Mononuclear cell (primary cell): Measurements from ENCODE around the gene PTPRZ1. TPM values are rescaled to one million over a fixed set of nuclear protein-coding genes. Genes with fewer than 3 reads are reported as not detected.

Source experiments
- H3K27me3 ChIP-seq: 2 replicates; pipeline ENCODE4 v1.6.0; 2011; ENCODE audit warnings: low read length, control low read depth; ENCODE audit not compliant: insufficient read depth
- H3K4me1 ChIP-seq: 2 replicates; pipeline ENCODE4 v1.5.1; 2011; ENCODE audit warnings: mild to moderate bottlenecking, low read length, control low read depth; ENCODE audit not compliant: insufficient read depth
- H3K4me3 ChIP-seq: 2 replicates; pipeline ENCODE4 v1.5.1; 2011; ENCODE audit warnings: mild to moderate bottlenecking, low read length, moderate library complexity
- H3K9me3 ChIP-seq: 2 replicates; pipeline ENCODE4 v1.5.1; 2011; ENCODE audit warnings: low read depth, mild to moderate bottlenecking, control low read depth, low read length
- total RNA-seq: library from RNA; depleted of rRNA; stranded (reverse); fragments of >200 nt; gene quantifications from one replicate; pipeline ENCODE4 v1.2.3, GENCODE V29; 2012

PTPRZ1 gene
- total RNA-seq, 1 donor = not detected

GRCh38 chr7:122033641-122034040 is 160.7 kb downstream of the PTPRZ1 start:
- Histone ChIP-seq H3K4me1 (no peaks in the 10 kb centered on the region), H3K4me3 (no peak overlapping the region), H3K9me3 (no peaks in the 10 kb centered on the region), H3K27me3 (no peaks in the 10 kb centered on the region)

GRCh38 chr7:122035876-122036275 is 162.9 kb downstream of the PTPRZ1 start:
- Histone ChIP-seq H3K4me1 (no peaks in the 10 kb centered on the region), H3K27me3 (no peaks in the 10 kb centered on the region), H3K4me3 (no peak overlapping the region), H3K9me3 (no peaks in the 10 kb centered on the region)

GRCh38 chr7:122038134-122038533 is 165.2 kb downstream of the PTPRZ1 start:
- H3K4me3 ChIP-seq = no peak overlapping the region
- H3K4me1 ChIP-seq = no peaks in the 10 kb centered on the region
- H3K27me3 ChIP-seq = no peaks in the 10 kb centered on the region
- no peaks in the 10 kb centered on the region for H3K9me3 ChIP-seq

- H3K4me1 ChIP-seq = no peaks in the 10 kb centered on the region
- H3K27me3 ChIP-seq = no peaks in the 10 kb centered on the region
- H3K4me3 ChIP-seq = no peak overlapping the region
- H3K9me3 ChIP-seq = no peaks in the 10 kb centered on the region
Measured at GRCh38 chr7:122038904-122039303, 165.9 kb downstream of the PTPRZ1 start.

- H3K4me1 ChIP-seq = no peaks in the 10 kb centered on the region
- no peak overlapping the region for H3K4me3 ChIP-seq
- H3K27me3 ChIP-seq = no peaks in the 10 kb centered on the region
- H3K9me3 ChIP-seq = no peaks in the 10 kb centered on the region
Measured at GRCh38 chr7:122040147-122040546, 167.2 kb downstream of the PTPRZ1 start.

GRCh38 chr7:122046402-122046801 is 173.4 kb downstream of the PTPRZ1 start:
- H3K4me1 ChIP-seq = no peaks in the 10 kb centered on the region
- H3K4me3 ChIP-seq = no peak overlapping the region
- no peaks in the 10 kb centered on the region for H3K9me3 ChIP-seq
- no peaks in the 10 kb centered on the region for H3K27me3 ChIP-seq

GRCh38 chr7:122054393-122054792 is 181.4 kb downstream of the PTPRZ1 start:
- Histone ChIP-seq H3K4me1 (no peaks in the 10 kb centered on the region), H3K9me3 (no peaks in the 10 kb centered on the region), H3K27me3 (no peaks in the 10 kb centered on the region), H3K4me3 (no peak overlapping the region)

GRCh38 chr7:122055073-122055472 is 182.1 kb downstream of the PTPRZ1 start:
- Histone ChIP-seq H3K9me3 (no peaks in the 10 kb centered on the region), H3K4me1 (no peaks in the 10 kb centered on the region), H3K27me3 (no peaks in the 10 kb centered on the region), H3K4me3 (no peak overlapping the region)

GRCh38 chr7:122056977-122057376 is 184.0 kb downstream of the PTPRZ1 start:
- H3K9me3 ChIP-seq = no peaks in the 10 kb centered on the region
- no peak overlapping the region for H3K4me3 ChIP-seq
- H3K27me3 ChIP-seq = no peaks in the 10 kb centered on the region
- no peaks in the 10 kb centered on the region for H3K4me1 ChIP-seq

GRCh38 chr7:122059542-122059941 is 186.6 kb downstream of the PTPRZ1 start:
- Histone ChIP-seq H3K4me1 (no peaks in the 10 kb centered on the region), H3K27me3 (no peaks in the 10 kb centered on the region), H3K4me3 (no peak overlapping the region), H3K9me3 (no peaks in the 10 kb centered on the region)

- no peaks in the 10 kb centered on the region for H3K27me3 ChIP-seq
- H3K4me1 ChIP-seq = no peaks in the 10 kb centered on the region
- H3K9me3 ChIP-seq = no peaks in the 10 kb centered on the region
- H3K4me3 ChIP-seq = no peak overlapping the region
Measured at GRCh38 chr7:122063146-122063545, 190.2 kb downstream of the PTPRZ1 start.

GRCh38 chr7:122064971-122065370 is 192.0 kb downstream of the PTPRZ1 start:
- no peak overlapping the region for H3K4me3 ChIP-seq
- H3K4me1 ChIP-seq = no peaks in the 10 kb centered on the region
- H3K9me3 ChIP-seq = no peaks in the 10 kb centered on the region
- H3K27me3 ChIP-seq = no peaks in the 10 kb centered on the region

- Histone ChIP-seq H3K4me1 (no peaks in the 10 kb centered on the region), H3K27me3 (no peaks in the 10 kb centered on the region), H3K4me3 (no peak overlapping the region), H3K9me3 (no peaks in the 10 kb centered on the region)
Measured at GRCh38 chr7:122067077-122067476, 194.1 kb downstream of the PTPRZ1 start.

GRCh38 chr7:122068046-122068445 is 195.1 kb downstream of the PTPRZ1 start:
- no peaks in the 10 kb centered on the region for H3K4me1 ChIP-seq
- H3K4me3 ChIP-seq = no peak overlapping the region
- no peaks in the 10 kb centered on the region for H3K27me3 ChIP-seq
- no peaks in the 10 kb centered on the region for H3K9me3 ChIP-seq

GRCh38 chr7:122068999-122069398 is 196.0 kb downstream of the PTPRZ1 start:
- Histone ChIP-seq H3K27me3 (no peaks in the 10 kb centered on the region), H3K4me3 (no peak overlapping the region), H3K9me3 (no peaks in the 10 kb centered on the region), H3K4me1 (no peaks in the 10 kb centered on the region)

GRCh38 chr7:122070062-122070461 is 197.1 kb downstream of the PTPRZ1 start:
- no peaks in the 10 kb centered on the region for H3K27me3 ChIP-seq
- H3K9me3 ChIP-seq = no peaks in the 10 kb centered on the region
- no peak overlapping the region for H3K4me3 ChIP-seq
- H3K4me1 ChIP-seq = no peaks in the 10 kb centered on the region

- Histone ChIP-seq H3K27me3 (no peaks in the 10 kb centered on the region), H3K4me1 (no peaks in the 10 kb centered on the region), H3K4me3 (no peak overlapping the region), H3K9me3 (no peaks in the 10 kb centered on the region)
Measured at GRCh38 chr7:122070834-122071233, 197.9 kb downstream of the PTPRZ1 start.
